CD4-positive, alpha-beta T cell treated with Interferon alpha-2 for 1 hour (primary cell): ENCODE results near the gene NBPF20.
"Not testable (repeated sequence)": the region's sequence is repeated elsewhere in the genome, so short reads cannot be mapped to it uniquely, and the experiment has no call there.

Source experiments
- DNase-seq, 2 donors: peaks; one replicate each; pipeline ENCODE4 v3.0.0-alpha.2; 2020 to 2022

NBPF20 gene

DNA sequence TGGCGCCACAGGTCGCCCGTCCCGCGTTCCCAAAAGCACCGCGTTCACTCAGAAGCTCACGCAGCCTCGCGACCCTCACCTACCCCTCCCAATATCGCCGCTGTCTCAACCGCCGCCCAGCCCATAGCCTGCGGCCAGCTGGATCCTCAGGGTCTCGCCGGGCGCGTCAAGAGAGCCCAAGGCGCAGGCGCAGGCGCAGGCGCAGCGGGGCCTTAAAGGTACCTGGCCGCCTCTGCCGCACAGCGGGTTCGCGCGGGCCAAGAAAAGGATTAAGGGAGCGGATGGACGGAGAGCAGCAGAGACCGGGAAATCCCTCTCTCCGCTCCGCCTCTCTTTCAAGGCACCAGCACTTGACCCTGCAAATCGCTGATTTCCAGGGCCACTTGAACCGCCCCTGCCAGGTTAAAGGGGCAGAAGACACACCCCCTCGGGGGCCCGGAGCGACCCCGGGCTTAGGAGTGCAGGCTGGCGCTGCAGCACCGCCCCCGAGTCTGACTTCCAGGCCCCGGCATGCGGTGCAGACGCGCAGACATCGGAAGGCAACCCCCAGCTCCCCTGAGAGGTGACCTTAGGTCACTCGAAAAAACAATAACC is at the start of gene NBPF20:
Gene NBPF20 (minus strand): TSS at position 168 of the 594 bp plus-strand sequence. CDS start 20,331 bp downstream, outside the sequence.
- DNase-seq = peak; percentile 73 to 84

DNA sequence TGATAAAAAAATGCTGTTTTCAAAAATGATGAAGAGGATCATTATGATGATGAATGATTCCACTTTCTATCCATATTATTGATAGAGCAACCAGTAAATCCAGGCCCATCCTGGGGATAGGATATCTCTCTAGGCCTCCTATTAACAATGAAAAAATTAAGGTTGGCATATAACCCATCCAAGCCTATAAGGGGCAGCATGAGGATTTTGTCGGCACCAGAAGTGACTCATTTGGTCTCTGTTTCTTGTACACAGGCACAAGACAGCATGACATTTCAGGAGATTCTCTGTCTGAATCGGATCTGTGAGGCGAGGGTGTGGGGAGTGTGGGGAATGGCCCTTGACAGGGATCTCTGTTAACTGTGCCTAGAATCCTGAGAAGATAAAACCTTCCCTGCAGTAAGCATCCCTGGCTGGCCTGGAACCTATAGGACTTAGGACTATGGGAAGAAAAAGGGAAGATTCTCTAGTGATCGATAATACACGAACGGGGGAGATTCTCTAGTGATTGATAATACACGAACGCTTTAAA is 49.5 kb upstream of the NBPF20 start:
- DNase-seq = not testable (repeated sequence)

DNA sequence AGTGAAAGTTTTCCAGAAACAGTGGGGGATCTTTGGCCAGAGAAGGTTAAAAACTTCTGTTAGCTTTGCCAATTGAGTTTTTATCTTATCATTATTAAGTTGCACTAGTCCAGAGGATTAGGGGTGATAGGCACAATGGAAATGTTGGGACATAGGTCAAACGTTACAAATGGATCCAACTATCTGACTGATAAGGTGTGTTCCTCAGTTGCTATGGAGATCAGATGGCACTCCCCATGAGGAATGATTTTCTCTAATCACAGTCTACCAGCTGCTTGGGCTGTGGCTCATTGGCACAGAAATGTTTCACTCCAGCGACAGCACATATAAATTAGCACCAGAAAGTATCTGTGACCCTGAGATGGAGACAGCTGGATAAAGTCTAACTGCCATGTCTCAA is 47.3 kb upstream of the NBPF20 start:
- DNase-seq = not testable (repeated sequence)

- DNase-seq = not testable (repeated sequence)
These were observed 46.0 kb upstream of the NBPF20 start for GRCh38 chr1:145471365-145471764.

DNA sequence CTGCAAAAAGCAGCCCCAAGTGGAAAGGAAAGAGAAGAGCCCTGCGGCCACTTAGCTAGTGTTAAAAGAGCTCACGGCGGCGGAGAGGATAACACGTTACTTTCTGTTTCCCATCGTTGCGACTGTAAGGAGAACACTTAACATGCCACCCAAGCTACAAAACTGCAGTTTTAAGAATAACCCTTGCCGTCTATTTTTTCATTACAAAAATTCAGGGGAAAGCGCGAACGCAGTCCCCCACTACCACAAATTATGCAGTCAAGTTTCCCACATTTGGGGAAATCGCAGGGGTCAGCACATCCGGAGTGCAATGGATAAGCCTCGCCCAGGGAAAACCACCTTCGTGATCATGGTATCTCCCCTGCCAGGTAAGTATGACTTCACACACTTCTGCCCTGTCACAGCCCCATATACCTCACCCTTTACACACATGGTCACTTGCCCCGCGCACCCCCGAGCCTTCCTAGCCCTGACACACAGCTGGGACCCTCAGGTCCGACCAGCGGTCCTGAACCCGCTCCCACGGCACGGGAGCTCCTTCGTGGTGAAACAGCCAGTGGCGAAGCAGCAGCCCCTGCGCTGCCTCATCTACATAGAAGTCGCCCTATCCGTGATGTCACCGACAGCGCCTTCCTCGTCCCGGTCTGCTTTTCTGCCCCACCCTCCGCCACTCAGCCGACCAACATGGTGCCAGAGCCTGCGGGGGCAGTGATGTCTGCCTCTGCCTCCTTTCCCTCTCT is 40.2 kb upstream of the NBPF20 start:
- DNase-seq = peak; percentile 86 to 90

- DNase-seq = not testable (repeated sequence)
These were observed 39.4 kb upstream of the NBPF20 start for GRCh38 chr1:145464708-145465336.

- not testable (repeated sequence) for DNase-seq
These were observed 38.6 kb upstream of the NBPF20 start for GRCh38 chr1:145464017-145464416.

DNA sequence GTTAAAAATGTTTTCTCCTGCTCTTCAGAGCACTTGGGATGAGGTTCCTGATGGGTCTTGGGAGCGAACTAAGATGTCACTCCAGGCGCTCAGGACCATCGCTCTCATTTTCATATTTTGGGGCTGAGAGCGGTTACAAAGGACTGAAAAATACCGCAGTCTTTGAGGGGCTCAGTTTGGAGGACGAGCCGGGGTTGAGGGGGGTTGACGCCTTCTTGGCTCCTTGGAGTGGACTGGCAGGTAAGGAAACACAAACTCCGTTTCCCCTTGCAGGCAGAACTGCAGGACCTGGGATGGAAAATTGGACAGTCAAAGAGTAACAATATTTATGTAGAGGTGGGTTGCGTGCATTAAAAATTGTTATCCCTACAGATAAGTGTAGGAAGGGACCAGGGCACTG is 35.3 kb upstream of the NBPF20 start:
- not testable (repeated sequence) for DNase-seq

DNA sequence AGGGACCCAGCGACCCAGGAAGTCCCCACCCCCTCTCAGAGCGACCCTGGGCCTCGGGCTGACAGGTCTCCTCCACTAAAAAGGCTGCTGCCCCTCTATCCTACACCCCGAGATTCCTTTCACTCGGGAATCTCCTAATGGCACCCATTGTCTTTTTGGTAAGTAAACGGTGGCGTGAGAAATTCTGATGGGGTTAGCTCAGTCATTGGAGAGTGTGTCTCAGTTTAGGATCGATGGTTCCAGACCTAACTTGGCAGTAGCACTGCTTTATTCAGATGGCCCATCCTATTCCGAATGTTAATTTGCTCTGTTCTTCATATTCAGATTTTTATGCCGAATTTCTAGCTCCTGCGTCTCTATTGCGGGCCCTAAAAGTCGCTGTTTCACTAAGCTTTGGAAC is 34.6 kb upstream of the NBPF20 start:
- DNase-seq = not testable (repeated sequence)

- not testable (repeated sequence) for DNase-seq
These were observed 34.2 kb upstream of the NBPF20 start for GRCh38 chr1:145459591-145459990.

- DNase-seq = not testable (repeated sequence)
These were observed 33.7 kb upstream of the NBPF20 start for GRCh38 chr1:145459063-145459462.

GRCh38 chr1:145454824-145455177 is 29.4 kb upstream of the NBPF20 start:
- DNase-seq = not testable (repeated sequence)

GRCh38 chr1:145453873-145454823 is 28.7 kb upstream of the NBPF20 start:
- DNase-seq = not testable (repeated sequence)

DNA sequence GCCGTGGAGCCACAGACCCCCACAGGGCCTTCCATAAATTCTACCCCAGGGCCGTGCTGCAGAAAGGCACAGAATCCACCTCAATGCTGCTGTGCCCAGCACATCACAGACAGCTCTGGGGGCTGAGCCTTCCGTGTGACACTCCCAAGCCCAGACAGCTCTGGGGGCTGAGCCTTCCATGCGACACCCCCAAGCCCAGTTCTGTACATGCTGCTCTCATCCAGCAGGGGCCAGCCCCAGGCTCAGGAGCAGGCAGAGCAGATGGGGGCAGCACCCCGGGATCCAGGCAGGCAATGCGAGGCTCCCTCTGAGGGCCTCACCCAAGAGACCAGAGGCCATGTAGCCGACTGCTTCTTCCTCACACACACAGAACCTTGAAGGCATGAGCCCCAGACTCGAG is 27.1 kb upstream of the NBPF20 start:
- DNase-seq = not testable (repeated sequence)

DNA sequence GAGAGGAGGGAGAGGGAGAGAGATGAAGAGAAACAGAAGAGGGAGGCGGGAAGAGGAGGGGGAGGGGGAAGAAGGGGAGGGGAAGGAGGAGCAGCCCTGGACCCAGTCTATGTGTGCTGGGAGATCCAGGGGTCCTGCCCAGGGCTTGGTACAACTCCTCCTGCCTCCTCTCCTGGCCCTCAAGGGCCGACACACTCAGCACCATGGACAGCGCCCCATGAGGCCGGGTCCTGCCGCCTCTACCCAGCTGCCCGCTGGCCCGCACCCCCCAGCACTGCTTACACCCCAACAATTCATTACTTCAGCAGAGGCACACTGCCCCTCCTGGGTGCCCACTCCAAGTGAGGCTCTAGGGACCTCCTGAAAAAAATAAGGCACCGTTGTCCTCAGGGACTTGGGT is 26.5 kb upstream of the NBPF20 start:
- peak in 1 of 2 donors; percentile 19 for DNase-seq

GRCh38 chr1:145445219-145445618 is 19.8 kb upstream of the NBPF20 start:
- DNase-seq = not testable (repeated sequence)

GRCh38 chr1:145442340-145442739 is 16.9 kb upstream of the NBPF20 start:
- not testable (repeated sequence) for DNase-seq

DNA sequence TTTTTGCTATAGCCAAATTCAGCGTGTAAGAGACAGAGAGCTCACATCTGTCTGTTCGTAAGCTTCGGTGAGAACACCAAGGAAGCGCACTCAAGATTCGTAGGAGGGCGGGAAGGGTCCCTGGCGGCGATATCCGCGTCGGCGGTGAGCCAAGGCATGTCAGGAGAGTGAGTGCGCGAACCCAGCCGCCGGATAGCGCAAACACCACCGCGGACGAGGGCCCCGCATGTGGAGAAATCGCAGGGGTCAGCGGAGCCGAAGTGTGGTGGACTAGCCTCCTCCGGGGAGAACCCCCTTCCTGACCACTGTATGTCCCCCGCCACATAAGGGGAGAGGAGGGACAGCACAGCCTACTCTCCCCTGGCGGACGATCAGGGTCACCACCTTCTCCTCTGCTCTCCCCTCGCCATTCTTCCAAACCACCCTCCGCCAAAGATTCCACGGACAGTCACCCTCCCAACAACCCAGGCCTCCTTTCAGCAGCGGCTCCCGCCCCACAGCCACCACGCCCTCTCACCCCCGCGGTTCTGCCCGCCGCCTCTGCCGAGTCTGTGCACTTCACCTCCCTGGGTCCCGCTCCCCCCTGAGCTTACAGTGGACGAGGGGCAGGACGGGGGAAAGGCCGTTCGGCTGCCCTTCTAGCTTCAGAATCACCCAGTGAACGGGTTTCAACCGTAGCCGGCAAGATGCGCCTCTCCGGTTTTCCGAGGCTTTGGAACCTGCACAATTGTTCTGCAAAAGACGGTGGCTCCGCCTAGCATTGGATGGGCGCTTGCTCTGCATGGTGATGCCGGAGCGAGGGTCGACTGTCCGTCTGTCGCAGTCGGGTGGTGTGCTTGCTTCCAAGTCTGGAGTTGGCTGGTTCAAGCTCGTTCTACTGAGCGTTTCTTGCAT is 6.2 kb upstream of the NBPF20 start:
- not testable (repeated sequence) for DNase-seq

DNA sequence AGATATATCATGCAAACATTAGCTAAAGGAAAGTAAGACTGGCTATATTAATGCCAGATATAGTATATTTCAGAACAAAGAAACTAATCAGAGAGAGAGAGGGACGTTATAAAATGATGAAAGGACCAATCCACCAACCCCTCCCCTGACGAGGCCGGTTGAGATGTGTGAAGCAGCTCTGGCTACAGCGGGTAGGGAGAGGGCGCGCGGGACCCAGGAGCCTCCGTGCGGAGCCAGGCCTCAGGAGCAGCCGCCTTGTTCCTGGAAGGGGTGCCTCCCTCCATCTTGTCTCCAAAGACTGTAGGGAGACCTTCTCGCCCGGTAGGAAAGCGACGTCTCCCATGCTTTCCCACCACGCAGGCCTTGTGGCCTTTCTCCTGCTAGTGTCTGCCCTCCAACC is 5.4 kb upstream of the NBPF20 start:
- not testable (repeated sequence) for DNase-seq

DNA sequence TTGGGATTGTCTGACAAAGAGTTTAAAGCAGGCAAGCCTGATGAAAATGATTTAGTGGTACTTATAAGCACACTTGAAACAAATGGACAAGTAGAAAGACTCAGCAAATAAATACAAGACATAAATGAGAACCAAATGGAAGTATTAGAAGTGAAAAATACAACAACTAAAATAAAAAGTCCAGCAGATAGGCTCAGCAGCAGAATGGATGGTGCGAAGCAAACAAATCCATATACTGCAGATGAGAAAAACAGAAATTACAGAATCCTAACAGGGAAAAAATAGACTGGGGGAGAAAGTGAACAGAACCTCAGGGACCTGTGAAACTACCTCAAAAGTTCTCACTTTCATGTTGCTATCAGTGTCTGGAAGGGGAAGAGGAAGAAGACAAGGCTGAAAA is 3.9 kb upstream of the NBPF20 start:
- DNase-seq = not testable (repeated sequence)
